HG03095 (cell line): ENCODE results near the gene HLCS.
"Not testable (repeated sequence)": the region's sequence is repeated elsewhere in the genome, so short reads cannot be mapped to it uniquely, and the experiment has no call there.

ENCODE experiments used
- ATAC-seq: cut with Tn5 transposase; IDR thresholded peaks from one replicate; pipeline ENCODE4 v1.9.1; 2021; ENCODE audit warnings: moderate library complexity; ENCODE audit not compliant: unreplicated experiment

HLCS gene

GRCh38 chr21:36966066-36966820, at the start of gene HLCS:
HLCS (minus strand) TSS chr21:36966669; CDS start chr21:36966638, 31 bp downstream.
- peak; percentile 71 for ATAC-seq

- ATAC-seq = peak; percentile 87
These were observed 43.4 kb upstream of the HLCS start for GRCh38 chr21:37009740-37010341.

GRCh38 chr21:37008724-37009123, 42.3 kb upstream of the HLCS start:
- ATAC-seq = no peak

- no peak for ATAC-seq
These were observed 40.2 kb upstream of the HLCS start, which contains the start of gene RIPPLY3 for GRCh38 chr21:37006486-37007291. RIPPLY3 (plus strand) TSS chr21:37006702; CDS start chr21:37006773, 71 bp downstream.

GRCh38 chr21:37005548-37006485, 39.3 kb upstream of the HLCS start:
- ATAC-seq = no peak

- not testable (repeated sequence) for ATAC-seq
These were observed 37.4 kb upstream of the HLCS start for GRCh38 chr21:37003917-37004316.

GRCh38 chr21:37002851-37003250, 36.4 kb upstream of the HLCS start:
- not testable (repeated sequence) for ATAC-seq

GRCh38 chr21:37001441-37001840, 35.0 kb upstream of the HLCS start:
- no peak for ATAC-seq

GRCh38 chr21:37000381-37000780, 33.9 kb upstream of the HLCS start:
- no peak for ATAC-seq

- no peak for ATAC-seq
These were observed 32.8 kb upstream of the HLCS start for GRCh38 chr21:36999131-36999898.

GRCh38 chr21:36995285-36995684, 28.8 kb upstream of the HLCS start:
- not testable (repeated sequence) for ATAC-seq

- ATAC-seq = no peak
These were observed 28.2 kb upstream of the HLCS start for GRCh38 chr21:36994501-36995158.

GRCh38 chr21:36992671-36993070, 26.2 kb upstream of the HLCS start:
- no peak for ATAC-seq

GRCh38 chr21:36990508-36991205, 24.2 kb upstream of the HLCS start:
- ATAC-seq = no peak

GRCh38 chr21:36989699-36990507, 23.4 kb upstream of the HLCS start:
- peak; percentile 89 for ATAC-seq

- not testable (repeated sequence) for ATAC-seq
These were observed 22.8 kb upstream of the HLCS start for GRCh38 chr21:36989199-36989698.

- ATAC-seq = no peak
These were observed 22.1 kb upstream of the HLCS start for GRCh38 chr21:36988536-36988935.

- no peak for ATAC-seq
These were observed 21.4 kb upstream of the HLCS start for GRCh38 chr21:36987845-36988244.
